ENCODE results near the gene ZDHHC17. TPM values are rescaled to one million over a fixed set of nuclear protein-coding genes. Genes with fewer than 3 reads are reported as not detected.
A peak's percentile ranks its signal among the peaks of the same experiment; 100 is the strongest.
"Not testable (repeated sequence)": the region's sequence is repeated elsewhere in the genome, so short reads cannot be mapped to it uniquely, and the experiment has no call there.

The ZDHHC17 gene
- total RNA-seq, 2 experiments from 2014 or later, result 36.4 to 42.6 TPM

- H3K36me3 Mint-ChIP-seq (ENCODE audit: low read depth), result peaks cover 21% of the 10 kb centered on the region
- no peak overlapping the region for H3K27ac Mint-ChIP-seq
- H3K4me3 Mint-ChIP-seq, result no peak overlapping the region
- CTCF ChIA-PET, result interaction anchor here (1.0 kb wide), 1 partner anchor 10 kb away, joined by 3 read pairs; no protein-coding TSS in a partner anchor
- DNase-seq (no peak), ATAC-seq (ENCODE audit: poor library complexity) (no peak)
- H3K4me1 Mint-ChIP-seq (ENCODE audit: low read depth), result peaks cover 72% of the 10 kb centered on the region
- H3K4me3 ChIP-seq (ENCODE audit: low read length), result no peak overlapping the region
- H3K36me3 ChIP-seq (ENCODE audit: insufficient read depth, low read length), result no peaks in the 10 kb centered on the region
- H3K27me3 ChIP-seq (ENCODE audit: control insufficient read depth in 1 of 2, insufficient read depth in 2 of 2, low read length in 2 of 2), result no peaks in the 10 kb centered on the region
- H3K4me1 ChIP-seq (ENCODE audit: insufficient read depth, low read length), result peaks cover 22% of the 10 kb centered on the region
- intact Hi-C loops (cut with DNase I, micrococcal nuclease), result loop anchor here in 1 of 2 experiments (5.0 to 10.0 kb wide), 2 partner anchors 1256 to 1374 kb away; partner anchors contain the start of genes GLIPR1L2 and KRR1
- no peaks in the 10 kb centered on the region for H3K9me3 ChIP-seq (ENCODE audit: control insufficient read depth in 1 of 2, insufficient read depth in 1 of 2, low read length in 2 of 2)
- no peak overlapping the region for H3K27ac ChIP-seq (ENCODE audit: low read depth in 1 of 2, low read length in 2 of 2)
- H3K27me3 Mint-ChIP-seq, result no peaks in the 10 kb centered on the region
- no peak for TF ChIP-seq CTCF (IDR thresholded peaks at IDR 0.05)
- POLR2A ChIA-PET, result no interaction called here
- no peaks in the 10 kb centered on the region for H3K9me3 Mint-ChIP-seq
Observed at GRCh38 chr12:76768576-76768975, 4.7 kb downstream of the ZDHHC17 start.

- Histone ChIP-seq H3K9me3 (ENCODE audit: control insufficient read depth in 1 of 2, insufficient read depth in 1 of 2, low read length in 2 of 2) (no peaks in the 10 kb centered on the region), H3K27ac (ENCODE audit: low read depth in 1 of 2, low read length in 2 of 2) (no peak overlapping the region), H3K36me3 (ENCODE audit: insufficient read depth, low read length) (no peaks in the 10 kb centered on the region), H3K4me1 (ENCODE audit: insufficient read depth, low read length) (peaks cover 9% of the 10 kb centered on the region), H3K27me3 (ENCODE audit: control insufficient read depth in 1 of 2, insufficient read depth in 2 of 2, low read length in 2 of 2) (no peaks in the 10 kb centered on the region), H3K4me3 (ENCODE audit: low read length) (no peak overlapping the region)
- peak overlapping the region; percentile 49 for H3K4me3 Mint-ChIP-seq
- ATAC-seq (ENCODE audit: poor library complexity) (peak; percentile 46), DNase-seq (peak in 3 of 14 experiments; percentile 24 to 40 (median 30))
- no peaks in the 10 kb centered on the region for H3K9me3 Mint-ChIP-seq
- ChIA-PET POLR2A (no interaction called here), CTCF (interaction anchor here (0.8 kb wide), 1 partner anchor 10 kb away, joined by 3 read pairs; no protein-coding TSS in a partner anchor)
- peaks cover 91% of the 10 kb centered on the region for H3K4me1 Mint-ChIP-seq (ENCODE audit: low read depth)
- intact Hi-C loops (cut with DNase I, micrococcal nuclease), result loop anchor here in 1 of 2 experiments (2.0 kb wide), 1 partner anchor 15 kb away; no protein-coding TSS in a partner anchor
- no peak for TF ChIP-seq CTCF (IDR thresholded peaks at IDR 0.05)
- peak overlapping the region; percentile 10 for H3K27ac Mint-ChIP-seq
- H3K27me3 Mint-ChIP-seq, result no peaks in the 10 kb centered on the region
- H3K36me3 Mint-ChIP-seq (ENCODE audit: low read depth), result peaks cover 30% of the 10 kb centered on the region
Observed at GRCh38 chr12:76777765-76778216, 13.9 kb downstream of the ZDHHC17 start.

- Histone ChIP-seq H3K9me3 (ENCODE audit: control insufficient read depth in 1 of 2, insufficient read depth in 1 of 2, low read length in 2 of 2) (no peaks in the 10 kb centered on the region), H3K36me3 (ENCODE audit: insufficient read depth, low read length) (no peaks in the 10 kb centered on the region), H3K27me3 (ENCODE audit: control insufficient read depth in 1 of 2, insufficient read depth in 2 of 2, low read length in 2 of 2) (no peaks in the 10 kb centered on the region), H3K4me3 (ENCODE audit: low read length) (no peak overlapping the region), H3K27ac (ENCODE audit: low read depth in 1 of 2, low read length in 2 of 2) (no peak overlapping the region), H3K4me1 (ENCODE audit: insufficient read depth, low read length) (peaks cover 9% of the 10 kb centered on the region)
- intact Hi-C loops (cut with DNase I, micrococcal nuclease), result no loop called here
- TF ChIP-seq CTCF (IDR thresholded peaks at IDR 0.05), result no peak
- Mint-ChIP-seq H3K27me3 (no peaks in the 10 kb centered on the region), H3K4me1 (ENCODE audit: low read depth) (peaks cover 91% of the 10 kb centered on the region), H3K36me3 (ENCODE audit: low read depth) (peaks cover 28% of the 10 kb centered on the region), H3K27ac (peak overlapping the region; percentile 10), H3K9me3 (no peaks in the 10 kb centered on the region), H3K4me3 (no peak overlapping the region)
- DNase-seq (no peak), ATAC-seq (ENCODE audit: poor library complexity) (no peak)
- CTCF ChIA-PET, result interaction anchor here (0.6 to 1.3 kb wide), 3 partner anchors 10 to 157 kb away, joined by 3 to 4 read pairs (median 3); no protein-coding TSS in a partner anchor
- POLR2A ChIA-PET, result interaction anchor here (1.0 kb wide), 1 partner anchor 220 kb away, joined by 4 read pairs; no protein-coding TSS in a partner anchor
Observed at GRCh38 chr12:76778364-76778763, 14.4 kb downstream of the ZDHHC17 start.

GRCh38 chr12:76779310-76779709 is 15.4 kb downstream of the ZDHHC17 start:
- H3K27ac Mint-ChIP-seq; H3K4me1 ChIP-seq (ENCODE audit: insufficient read depth, low read length); ATAC-seq (ENCODE audit: poor library complexity); H3K4me3 Mint-ChIP-seq; H3K9me3 Mint-ChIP-seq; intact Hi-C loops (cut with DNase I, micrococcal nuclease); H3K36me3 ChIP-seq (ENCODE audit: insufficient read depth, low read length); H3K27ac ChIP-seq (ENCODE audit: low read depth in 1 of 2, low read length in 2 of 2); H3K27me3 ChIP-seq (ENCODE audit: control insufficient read depth in 1 of 2, insufficient read depth in 2 of 2, low read length in 2 of 2); H3K27me3 Mint-ChIP-seq; H3K9me3 ChIP-seq (ENCODE audit: control insufficient read depth in 1 of 2, insufficient read depth in 1 of 2, low read length in 2 of 2); H3K4me3 ChIP-seq (ENCODE audit: low read length); DNase-seq: not testable (repeated sequence)
- Mint-ChIP-seq H3K4me1 (ENCODE audit: low read depth) (peaks cover 91% of the 10 kb centered on the region), H3K36me3 (ENCODE audit: low read depth) (peaks cover 36% of the 10 kb centered on the region)
- CTCF ChIA-PET, result interaction anchor here (0.6 to 1.3 kb wide), 2 partner anchors 40 to 158 kb away, joined by 3 to 4 read pairs; no protein-coding TSS in a partner anchor
- POLR2A ChIA-PET, result interaction anchor here (1.0 kb wide), 1 partner anchor 221 kb away, joined by 4 read pairs; no protein-coding TSS in a partner anchor

All from CD4-positive, alpha-beta T cell (primary cell).